OCI-LY1 (cell line): Measurements from ENCODE around the gene MBTD1.
"Not testable (repeated sequence)": the region's sequence is repeated elsewhere in the genome, so short reads cannot be mapped to it uniquely, and the experiment has no call there.

Experiments used
- H2AFZ ChIP-seq: fragments of 200-600 bp; sonication (generic), shearing (Covaris generic); 2 replicates; pipeline ENCODE4 v1.6.0; 2014; ENCODE audit warnings: antibody characterized with exemption, mild to moderate bottlenecking, low read length
- H3F3A ChIP-seq: fragments of 200-600 bp; sonication (generic), shearing (Covaris generic); 2 replicates; pipeline ENCODE4 v1.6.0; 2014; ENCODE audit warnings: mild to moderate bottlenecking, antibody characterized with exemption, low read length, moderate library complexity; ENCODE audit not compliant: insufficient read depth
- H3K27ac ChIP-seq: fragments of 200-600 bp; sonication (generic); 2 replicates; pipeline ENCODE4 v1.5.1; 2014; ENCODE audit warnings: low read length, mixed run types, mild to moderate bottlenecking, low read depth; ENCODE audit not compliant: poor library complexity, severe bottlenecking
- H3K27me3 ChIP-seq: fragments of 200-600 bp; sonication (generic); 2 replicates; pipeline ENCODE4 v1.6.0; 2014; ENCODE audit warnings: antibody characterized with exemption, mild to moderate bottlenecking, low read length, moderate library complexity; ENCODE audit not compliant: insufficient read depth
- H3K36me3 ChIP-seq: fragments of 200-600 bp; sonication (generic); 2 replicates; pipeline ENCODE4 v1.6.1; 2014; ENCODE audit warnings: mild to moderate bottlenecking, antibody characterized with exemption, low read length, moderate library complexity, mixed read lengths; ENCODE audit not compliant: insufficient read depth
- H3K4me1 ChIP-seq: fragments of 200-600 bp; sonication (generic); 2 replicates; pipeline ENCODE4 v1.5.1; 2014; ENCODE audit warnings: mild to moderate bottlenecking, low read length, moderate library complexity; ENCODE audit not compliant: insufficient read depth, severe bottlenecking
- H3K4me2 ChIP-seq: fragments of 200-600 bp; sonication (generic), shearing (Covaris generic); 2 replicates; pipeline ENCODE4 v1.6.1; 2014; ENCODE audit warnings: low read length
- H3K4me3 ChIP-seq: fragments of 200-600 bp; sonication (generic); 2 replicates; pipeline ENCODE4 v1.5.1; 2014; ENCODE audit warnings: low read length, low read depth, mild to moderate bottlenecking, mixed read lengths; ENCODE audit not compliant: poor library complexity, severe bottlenecking
- H3K79me2 ChIP-seq: fragments of 200-600 bp; shearing (Covaris generic); 2 replicates; pipeline ENCODE4 v1.6.1; 2016; ENCODE audit warnings: mixed run types, low read length, mixed read lengths; ENCODE audit not compliant: insufficient read depth
- H3K9ac ChIP-seq: fragments of 200-600 bp; sonication (generic), shearing (Covaris generic); 2 replicates; pipeline ENCODE4 v1.6.1; 2014; ENCODE audit warnings: mild to moderate bottlenecking, low read length, mixed read lengths
- H3K9me2 ChIP-seq: fragments of 200-600 bp; sonication (generic), shearing (Covaris generic); 2 replicates; pipeline ENCODE4 v1.6.1; 2014; ENCODE audit warnings: low read depth, mild to moderate bottlenecking, low read length, mixed read lengths
- H3K9me3 ChIP-seq: fragments of 200-600 bp; shearing (Covaris generic); 2 replicates; pipeline ENCODE4 v1.6.1; 2014; ENCODE audit warnings: low read length, mixed read lengths
- H4K20me1 ChIP-seq: fragments of 200-600 bp; sonication (generic), shearing (Covaris generic); 2 replicates; pipeline ENCODE4 v1.6.0; 2016; ENCODE audit warnings: mild to moderate bottlenecking, low read length; ENCODE audit not compliant: insufficient read depth
- EZH2 ChIP-seq: fragments of 200-600 bp; sonication (generic), shearing (Covaris generic); IDR thresholded peaks from 2 replicates; pipeline ENCODE4 v1.8.0; 2017; ENCODE audit warnings: borderline replicate concordance, mixed run types, mild to moderate bottlenecking, antibody characterized with exemption, low read length, moderate library complexity, mixed read lengths
- TF ChIP-seq, protein P1 (sequence below): fragments of 200-600 bp; sonication (generic), shearing (Covaris generic); IDR thresholded peaks from 2 replicates; pipeline ENCODE4 v1.5.1; 2017; ENCODE audit warnings: mild to moderate bottlenecking, antibody characterized with exemption, low read length, moderate library complexity, mixed read lengths

MBTD1 gene

GRCh38 chr17:51229889-51230288 is 30.0 kb downstream of the MBTD1 start:
- H3K4me3 ChIP-seq: no peak overlapping the region
- H4K20me1 ChIP-seq: no peaks in the 10 kb centered on the region
- peak overlapping the region; percentile 12; the same call in 1 of the 2 replicates for H3K4me2 ChIP-seq
- no peaks in the 10 kb centered on the region for H3K9me2 ChIP-seq
- H2AFZ ChIP-seq: no peak overlapping the region
- H3K27me3 ChIP-seq: no peaks in the 10 kb centered on the region
- peaks cover 34% of the 10 kb centered on the region for H3K4me1 ChIP-seq
- H3F3A ChIP-seq: 0 out of 2 replicates have a peak, but pooled peaks cover 2% of the 10 kb centered on the region
- TF ChIP-seq, protein P1, sequence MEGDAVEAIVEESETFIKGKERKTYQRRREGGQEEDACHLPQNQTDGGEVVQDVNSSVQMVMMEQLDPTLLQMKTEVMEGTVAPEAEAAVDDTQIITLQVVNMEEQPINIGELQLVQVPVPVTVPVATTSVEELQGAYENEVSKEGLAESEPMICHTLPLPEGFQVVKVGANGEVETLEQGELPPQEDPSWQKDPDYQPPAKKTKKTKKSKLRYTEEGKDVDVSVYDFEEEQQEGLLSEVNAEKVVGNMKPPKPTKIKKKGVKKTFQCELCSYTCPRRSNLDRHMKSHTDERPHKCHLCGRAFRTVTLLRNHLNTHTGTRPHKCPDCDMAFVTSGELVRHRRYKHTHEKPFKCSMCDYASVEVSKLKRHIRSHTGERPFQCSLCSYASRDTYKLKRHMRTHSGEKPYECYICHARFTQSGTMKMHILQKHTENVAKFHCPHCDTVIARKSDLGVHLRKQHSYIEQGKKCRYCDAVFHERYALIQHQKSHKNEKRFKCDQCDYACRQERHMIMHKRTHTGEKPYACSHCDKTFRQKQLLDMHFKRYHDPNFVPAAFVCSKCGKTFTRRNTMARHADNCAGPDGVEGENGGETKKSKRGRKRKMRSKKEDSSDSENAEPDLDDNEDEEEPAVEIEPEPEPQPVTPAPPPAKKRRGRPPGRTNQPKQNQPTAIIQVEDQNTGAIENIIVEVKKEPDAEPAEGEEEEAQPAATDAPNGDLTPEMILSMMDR: no peak
- no peak for TF ChIP-seq EZH2
- no peaks in the 10 kb centered on the region for H3K36me3 ChIP-seq
- peak overlapping the region; percentile 2; the same call in 1 of the 2 replicates for H3K9ac ChIP-seq
- H3K27ac ChIP-seq: peak overlapping the region; percentile 76
- H3K79me2 ChIP-seq: peaks cover 42% of the 10 kb centered on the region
- no peaks in the 10 kb centered on the region for H3K9me3 ChIP-seq

- TF ChIP-seq, protein P1: no peak
- no peak for TF ChIP-seq EZH2
- Histone ChIP-seq H3K4me3 (no peak overlapping the region), H2AFZ (no peak overlapping the region), H4K20me1 (no peaks in the 10 kb centered on the region), H3K9ac (no peak overlapping the region), H3F3A (no peaks in the 10 kb centered on the region), H3K36me3 (peaks cover 12% of the 10 kb centered on the region), H3K9me2 (no peaks in the 10 kb centered on the region), H3K4me1 (peaks cover 34% of the 10 kb centered on the region), H3K9me3 (no peaks in the 10 kb centered on the region), H3K27ac (no peak overlapping the region), H3K27me3 (no peaks in the 10 kb centered on the region), H3K79me2 (peaks cover 34% of the 10 kb centered on the region), H3K4me2 (no peak overlapping the region)
Observed at GRCh38 chr17:51228161-51228560, 31.7 kb downstream of the MBTD1 start.

- not testable (repeated sequence) for H3K9ac ChIP-seq, H2AFZ ChIP-seq, H3K4me3 ChIP-seq, H3K27me3 ChIP-seq, H3K9me3 ChIP-seq, H3K4me2 ChIP-seq, H3K9me2 ChIP-seq, H4K20me1 ChIP-seq, H3F3A ChIP-seq, H3K27ac ChIP-seq
- peaks cover 23% of the 10 kb centered on the region for H3K4me1 ChIP-seq
- peaks cover 13% of the 10 kb centered on the region for H3K79me2 ChIP-seq
- peaks cover 31% of the 10 kb centered on the region for H3K36me3 ChIP-seq
Observed at GRCh38 chr17:51225523-51225922, 34.3 kb downstream of the MBTD1 start.
